CD4-positive, alpha-beta T cell treated with Interferon alpha-2 for 1 hour (primary cell): Measurements from ENCODE around the gene ADAM11.

Experiments
- DNase-seq, 2 donors: peaks; one replicate each; pipeline ENCODE4 v3.0.0-alpha.2; 2020 to 2022

The ADAM11 gene

GRCh38 chr17:44759086-44759915, 513 bp downstream of the ADAM11 start:
- no peak for DNase-seq

DNA sequence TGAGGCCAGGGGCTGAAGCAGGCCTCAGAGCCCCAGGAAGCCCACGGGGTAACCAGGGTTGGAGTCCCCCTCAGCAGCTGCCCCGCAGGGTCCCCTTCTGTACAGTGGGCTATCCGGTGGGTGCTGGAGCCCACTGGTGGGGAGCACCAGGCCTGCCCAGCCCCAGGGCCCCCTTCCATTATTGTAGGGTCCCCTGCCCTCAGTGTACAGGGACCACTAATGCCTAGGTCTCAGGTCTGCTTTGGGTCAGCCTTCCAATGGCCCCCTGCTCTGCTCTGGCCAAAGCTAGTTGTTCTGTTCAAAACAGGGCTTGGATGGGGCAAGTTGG, 1.1 kb downstream of the ADAM11 start:
- no peak for DNase-seq

- no peak for DNase-seq
These were observed 1.9 kb downstream of the ADAM11 start for GRCh38 chr17:44760474-44761308.

DNA sequence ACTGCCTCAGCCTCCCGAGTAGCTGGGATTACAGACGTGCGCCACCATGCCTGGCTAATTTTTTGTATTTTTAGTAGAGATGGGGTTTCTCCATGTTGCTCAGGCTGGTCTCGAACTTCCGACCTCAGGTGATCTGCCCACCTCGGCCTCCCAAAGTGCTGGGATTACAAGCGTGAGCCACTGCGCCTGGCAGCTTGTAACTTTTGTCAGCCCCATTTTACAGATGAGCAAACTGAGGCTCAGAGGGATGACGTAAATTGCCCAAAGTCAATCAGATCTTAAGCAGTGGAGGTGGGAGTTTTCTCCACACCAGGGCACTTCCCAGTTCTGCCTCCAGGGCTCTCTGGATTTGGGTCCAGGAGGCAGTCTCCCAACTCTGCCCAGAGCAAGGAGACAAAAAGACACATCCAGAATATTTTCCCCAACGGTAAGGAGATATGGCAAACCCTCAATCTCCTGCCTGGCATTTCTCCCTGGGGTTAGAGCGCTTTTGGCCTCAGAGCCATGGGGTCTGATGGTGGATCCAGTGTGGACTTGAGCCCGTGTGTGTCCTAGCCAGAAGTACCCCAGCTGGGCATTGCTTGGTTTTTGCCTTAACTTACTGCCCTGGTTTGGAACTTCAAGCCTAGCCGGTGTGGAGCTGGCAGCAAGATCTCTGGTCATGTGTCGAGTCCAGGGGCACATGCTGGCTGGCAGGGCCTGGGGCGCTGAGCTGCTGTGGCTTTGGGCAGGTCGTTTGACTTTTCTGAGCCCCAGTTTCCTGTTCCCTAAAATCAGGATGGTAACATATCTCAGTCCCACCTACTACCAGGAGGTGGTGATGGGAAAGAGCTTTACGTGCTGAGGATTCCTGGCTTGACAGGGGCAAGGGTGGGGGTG, 3.4 kb downstream of the ADAM11 start:
- no peak for DNase-seq

- DNase-seq: no peak
These were observed 4.4 kb downstream of the ADAM11 start for GRCh38 chr17:44763170-44763569.

- no peak for DNase-seq
These were observed 7.2 kb downstream of the ADAM11 start for GRCh38 chr17:44765965-44766364.

- DNase-seq: no peak
These were observed 7.7 kb downstream of the ADAM11 start for GRCh38 chr17:44766409-44767038.

GRCh38 chr17:44767493-44767892, 8.7 kb downstream of the ADAM11 start:
- DNase-seq: no peak

- DNase-seq: no peak
These were observed 9.8 kb downstream of the ADAM11 start for GRCh38 chr17:44768505-44769142.

GRCh38 chr17:44769230-44769629, 10.4 kb downstream of the ADAM11 start:
- no peak for DNase-seq

GRCh38 chr17:44769647-44770084, 10.9 kb downstream of the ADAM11 start:
- no peak for DNase-seq

DNA sequence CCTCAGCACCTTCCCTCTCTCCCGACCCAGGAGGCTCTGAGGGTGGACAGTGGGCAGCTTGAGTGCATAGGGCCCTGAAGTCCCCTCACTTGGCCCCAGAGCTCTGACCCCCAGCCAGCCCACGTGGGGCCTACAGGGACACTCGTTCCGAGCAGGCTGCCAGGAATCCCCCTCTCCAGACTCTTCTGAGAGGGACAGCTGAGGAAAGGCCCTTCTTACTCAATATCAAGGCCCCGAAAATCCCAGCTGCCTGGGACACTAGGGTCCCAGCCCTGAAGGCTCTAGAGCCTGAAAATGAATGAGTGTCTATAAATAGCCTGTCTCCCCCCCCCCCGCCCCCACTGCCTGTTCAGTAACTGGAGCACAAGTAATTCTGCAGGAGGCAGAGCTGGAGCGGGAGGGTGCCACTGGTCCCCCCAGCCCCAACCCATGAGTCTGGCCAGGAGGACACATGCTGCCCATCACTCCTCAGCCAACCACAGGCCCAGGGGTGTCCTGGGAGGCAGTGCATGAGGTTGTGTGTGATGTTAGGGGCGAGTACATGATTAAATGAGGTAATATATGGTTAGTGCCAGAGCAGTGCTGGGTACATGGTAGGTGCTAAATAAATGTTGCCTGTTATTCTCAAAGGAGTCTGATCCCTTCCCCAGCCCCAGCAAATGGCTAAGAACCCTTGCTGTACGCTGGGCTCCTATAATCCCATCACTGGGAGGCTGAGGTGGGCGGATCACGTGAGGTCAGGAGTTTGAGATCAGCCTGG, 11.6 kb downstream of the ADAM11 start:
- DNase-seq: no peak

GRCh38 chr17:44772308-44773045, 13.7 kb downstream of the ADAM11 start:
- no peak for DNase-seq

- no peak for DNase-seq
These were observed 14.4 kb downstream of the ADAM11 start for GRCh38 chr17:44773140-44773539.

GRCh38 chr17:44774271-44775135, 15.7 kb downstream of the ADAM11 start:
- peak; percentile 78 to 83 for DNase-seq

DNA sequence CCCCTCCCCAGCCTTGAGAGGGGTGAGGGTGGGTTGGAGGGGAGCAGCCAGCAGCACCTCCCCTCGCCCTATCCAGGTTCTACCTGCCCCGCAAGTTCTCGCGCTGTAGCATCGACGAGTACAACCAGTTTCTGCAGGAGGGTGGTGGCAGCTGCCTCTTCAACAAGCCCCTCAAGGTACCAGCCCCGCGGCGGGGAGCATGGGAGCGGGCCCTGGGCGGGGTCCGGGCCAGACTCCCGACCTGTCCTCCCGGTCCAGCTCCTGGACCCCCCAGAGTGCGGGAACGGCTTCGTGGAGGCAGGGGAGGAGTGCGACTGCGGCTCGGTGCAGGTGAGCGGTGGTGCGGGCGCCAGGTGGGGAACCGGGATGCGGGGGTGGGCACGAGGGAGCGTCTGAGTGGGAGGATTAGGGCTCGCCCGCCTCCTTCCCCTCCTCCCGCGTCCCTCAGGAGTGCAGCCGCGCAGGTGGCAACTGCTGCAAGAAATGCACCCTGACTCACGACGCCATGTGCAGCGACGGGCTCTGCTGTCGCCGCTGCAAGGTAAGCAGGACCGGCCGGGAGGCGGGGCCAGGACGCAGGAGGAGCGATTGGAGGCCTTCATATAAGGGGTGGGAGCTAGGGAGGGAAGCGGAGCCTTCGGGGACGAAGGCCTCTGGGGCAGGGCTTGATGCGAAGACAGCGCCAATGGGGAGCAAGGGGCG, 16.5 kb downstream of the ADAM11 start:
- DNase-seq: peak; percentile 98 to 99

DNA sequence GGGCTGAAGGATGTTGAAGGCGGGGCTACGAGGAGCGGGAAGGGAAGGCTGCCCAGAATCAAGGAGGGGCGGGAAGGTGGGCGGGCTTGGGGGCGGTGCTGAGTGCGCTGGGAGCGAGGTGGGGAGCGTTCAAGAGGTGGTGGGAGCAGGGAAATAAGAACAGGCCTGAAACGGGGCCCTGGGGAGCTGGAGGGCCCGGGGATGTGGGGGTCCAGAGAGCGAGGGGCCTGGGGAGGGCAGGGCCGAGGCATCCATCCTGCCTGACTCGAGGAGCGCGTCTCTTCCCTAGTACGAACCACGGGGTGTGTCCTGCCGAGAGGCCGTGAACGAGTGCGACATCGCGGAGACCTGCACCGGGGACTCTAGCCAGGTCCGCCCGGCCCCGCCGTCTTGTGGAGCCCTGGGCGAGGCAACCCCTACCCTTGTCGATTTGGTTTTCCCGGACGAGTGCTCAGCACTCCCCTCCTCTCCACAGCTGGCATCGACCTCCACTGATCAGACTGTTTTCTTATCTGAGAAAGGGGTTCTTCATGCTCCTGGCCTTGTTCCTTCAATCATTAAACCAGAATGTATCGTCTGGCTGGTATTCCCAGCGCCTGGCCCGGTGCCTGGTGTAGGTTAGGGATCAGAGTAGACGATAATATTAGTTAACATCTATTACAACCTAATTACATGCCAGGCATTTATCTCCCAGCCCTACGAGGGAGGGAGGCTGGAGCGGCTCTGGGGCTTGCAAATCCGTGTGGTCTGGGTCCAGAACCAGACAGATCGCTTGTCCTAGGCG, 17.2 kb downstream of the ADAM11 start:
- DNase-seq: no peak
